ENCODE results near the gene STK33.

- TF ChIP-seq POLR2A (IDR thresholded peaks at IDR 0.05) = no peak
- TF ChIP-seq, protein P1, sequence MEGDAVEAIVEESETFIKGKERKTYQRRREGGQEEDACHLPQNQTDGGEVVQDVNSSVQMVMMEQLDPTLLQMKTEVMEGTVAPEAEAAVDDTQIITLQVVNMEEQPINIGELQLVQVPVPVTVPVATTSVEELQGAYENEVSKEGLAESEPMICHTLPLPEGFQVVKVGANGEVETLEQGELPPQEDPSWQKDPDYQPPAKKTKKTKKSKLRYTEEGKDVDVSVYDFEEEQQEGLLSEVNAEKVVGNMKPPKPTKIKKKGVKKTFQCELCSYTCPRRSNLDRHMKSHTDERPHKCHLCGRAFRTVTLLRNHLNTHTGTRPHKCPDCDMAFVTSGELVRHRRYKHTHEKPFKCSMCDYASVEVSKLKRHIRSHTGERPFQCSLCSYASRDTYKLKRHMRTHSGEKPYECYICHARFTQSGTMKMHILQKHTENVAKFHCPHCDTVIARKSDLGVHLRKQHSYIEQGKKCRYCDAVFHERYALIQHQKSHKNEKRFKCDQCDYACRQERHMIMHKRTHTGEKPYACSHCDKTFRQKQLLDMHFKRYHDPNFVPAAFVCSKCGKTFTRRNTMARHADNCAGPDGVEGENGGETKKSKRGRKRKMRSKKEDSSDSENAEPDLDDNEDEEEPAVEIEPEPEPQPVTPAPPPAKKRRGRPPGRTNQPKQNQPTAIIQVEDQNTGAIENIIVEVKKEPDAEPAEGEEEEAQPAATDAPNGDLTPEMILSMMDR (IDR thresholded peaks at IDR 0.05) = no peak
- TF ChIP-seq EP300 (IDR thresholded peaks at IDR 0.05) = no peak
Observed at GRCh38 chr11:8596504-8597046, 2.5 kb upstream of the STK33 start.
